DMS 273 (cell line): ENCODE results near the gene PAX6.
"Not testable (repeated sequence)": the region's sequence is repeated elsewhere in the genome, so short reads cannot be mapped to it uniquely, and the experiment has no call there.

Experiments used
- DNase-seq: peaks from one replicate; lab custom pipeline; 2025; ENCODE audit not compliant: unreplicated experiment; lab: John Stamatoyannopoulos, UW

Gene PAX6

DNA sequence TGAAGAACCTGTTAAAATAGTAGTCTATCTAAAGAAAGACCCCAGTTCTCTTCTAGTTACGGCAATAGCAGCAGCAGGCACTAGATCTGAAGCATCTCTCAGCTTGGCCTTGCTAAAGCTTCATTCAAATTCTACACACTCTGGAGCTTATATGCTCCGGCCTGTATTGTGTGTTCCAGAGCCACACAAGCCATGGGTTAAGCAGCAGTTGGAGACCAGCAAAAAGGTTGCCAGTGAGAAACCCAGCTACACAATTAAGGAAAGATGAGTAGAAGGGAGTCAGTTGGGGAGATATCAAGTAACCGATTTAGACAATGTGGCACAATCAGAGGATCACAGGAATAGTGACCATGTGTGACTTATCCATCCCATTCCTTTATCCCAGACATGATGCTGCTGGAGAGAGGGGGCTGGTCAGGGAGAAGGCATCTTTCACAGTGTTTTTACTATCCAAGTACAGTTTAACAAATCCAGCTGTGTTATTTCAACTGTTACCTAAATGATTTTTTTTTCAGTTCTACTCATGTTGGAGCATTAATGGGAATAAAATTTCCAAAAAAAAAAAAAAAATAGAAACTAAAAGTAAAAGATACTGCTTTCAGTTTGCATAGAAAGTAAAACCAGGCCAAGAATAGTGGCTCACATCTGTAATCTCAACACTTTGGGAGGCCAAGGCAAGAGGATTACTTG is 41.0 kb downstream of the PAX6 start:
- no peak for DNase-seq

DNA sequence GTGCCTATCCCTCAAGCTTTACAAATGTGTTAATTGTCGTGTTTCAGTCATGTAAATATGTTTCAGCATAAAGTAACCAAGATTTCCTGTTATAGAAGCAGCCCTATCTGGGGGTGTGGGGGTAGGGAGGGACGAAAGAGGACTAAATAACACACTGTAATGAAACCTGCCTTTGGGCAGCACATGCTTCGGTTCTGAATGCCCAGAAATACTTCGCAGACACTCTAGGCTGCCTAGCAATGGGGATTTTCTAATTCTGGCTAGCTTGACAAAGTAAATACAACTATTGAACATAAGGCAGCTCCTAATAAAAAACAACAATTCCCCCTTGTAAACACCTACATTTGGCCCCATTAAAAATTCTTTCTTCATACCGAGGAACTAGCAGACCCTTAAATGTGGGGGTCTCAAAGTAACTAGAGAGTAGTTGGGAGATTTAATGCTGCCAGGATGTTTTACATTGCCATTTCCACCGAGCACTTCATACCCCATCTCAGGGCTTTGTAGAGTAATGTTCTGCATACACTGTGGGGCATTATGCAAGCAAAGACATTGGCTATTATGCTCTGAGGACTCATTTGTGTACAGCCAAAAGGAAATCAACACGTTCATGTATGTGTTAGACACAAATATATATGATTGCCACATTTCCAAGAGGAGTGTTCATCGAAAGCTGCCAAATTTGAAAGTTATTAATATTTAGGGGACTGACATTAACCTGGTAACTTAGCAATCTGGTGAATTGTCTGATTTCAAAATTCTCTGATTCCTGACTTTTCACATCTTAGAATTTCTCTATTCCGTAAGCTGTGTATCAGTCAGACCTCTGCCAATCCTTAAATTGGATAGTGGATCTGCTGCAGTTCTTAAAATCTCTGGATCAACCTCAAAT is 42.1 kb downstream of the PAX6 start:
- no peak for DNase-seq

DNA sequence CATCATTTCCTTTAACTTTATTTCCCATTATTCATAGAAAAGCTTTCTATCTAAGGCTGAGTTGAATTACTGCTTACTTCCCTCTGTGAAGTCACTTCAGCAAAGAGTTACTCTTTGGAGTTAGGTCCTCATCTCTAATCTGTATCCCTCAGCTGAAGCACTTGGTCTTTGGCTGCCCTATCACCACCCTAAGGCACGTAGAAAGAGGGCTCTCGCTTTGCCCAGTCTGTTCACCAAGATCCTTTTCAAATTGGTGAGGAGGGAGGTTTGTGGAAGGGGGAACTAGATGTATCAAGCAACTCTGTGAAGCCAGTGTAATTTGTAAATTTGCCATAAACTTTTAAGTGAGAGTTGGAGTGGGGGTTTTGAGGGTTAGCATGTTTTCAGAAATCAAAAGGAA is 43.4 kb downstream of the PAX6 start:
- no peak for DNase-seq

DNA sequence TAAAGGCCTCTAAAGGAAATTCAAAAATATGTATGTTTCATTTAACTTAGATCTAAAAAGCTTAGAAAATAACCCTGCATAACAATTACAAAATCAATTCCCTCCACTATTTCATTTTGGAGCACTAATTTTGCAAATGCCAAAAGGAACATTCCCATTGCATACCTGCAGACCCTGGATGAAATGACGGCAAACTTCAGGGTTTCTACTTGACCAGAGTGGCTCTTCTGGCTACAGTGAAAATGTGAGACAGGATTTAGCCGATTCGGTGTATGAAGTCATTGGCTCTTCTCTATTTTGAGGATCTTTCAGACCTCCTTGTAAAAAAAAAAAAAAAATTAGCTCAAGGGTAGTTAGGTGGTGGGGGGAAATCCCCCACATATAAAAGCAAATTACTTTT is 44.1 kb downstream of the PAX6 start:
- DNase-seq: no peak

DNA sequence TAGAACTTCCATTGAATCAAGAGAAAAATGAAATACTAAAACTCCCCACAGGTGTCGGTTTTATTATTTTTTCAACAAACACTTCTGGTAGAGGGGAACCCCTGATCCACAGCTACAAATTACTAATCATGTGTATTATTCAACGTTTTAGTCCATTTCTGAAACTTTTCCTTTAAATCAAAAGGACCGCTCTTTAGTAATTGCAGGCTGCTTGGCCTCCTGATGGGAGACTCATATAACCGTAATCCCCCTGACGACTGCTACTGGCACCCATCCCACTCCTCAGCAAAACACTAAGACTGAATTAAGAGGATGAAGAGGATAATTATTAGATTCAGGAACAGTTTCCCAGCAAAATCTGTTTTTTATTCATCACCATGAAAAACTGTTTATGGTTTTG is 46.4 kb downstream of the PAX6 start:
- peak; percentile 61 for DNase-seq

DNA sequence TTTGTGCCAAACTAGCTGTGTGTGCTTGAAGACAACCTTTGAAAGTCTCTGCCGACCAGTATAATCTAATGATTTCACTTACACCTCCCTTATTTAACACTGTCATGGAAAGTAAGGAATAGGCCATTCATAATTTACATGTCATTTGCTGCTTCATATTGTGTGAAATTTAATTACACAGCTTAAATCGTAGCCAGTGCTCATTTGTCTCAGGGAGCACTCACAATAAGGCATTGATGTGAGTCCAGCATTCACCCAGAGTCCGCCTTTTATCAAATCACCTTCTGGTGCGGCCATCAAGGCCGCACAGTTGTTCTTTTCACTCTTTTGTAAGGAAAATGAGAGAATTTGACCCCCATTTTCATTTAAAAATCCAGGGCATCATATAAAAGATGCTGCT is 46.9 kb downstream of the PAX6 start:
- DNase-seq: no peak

DNA sequence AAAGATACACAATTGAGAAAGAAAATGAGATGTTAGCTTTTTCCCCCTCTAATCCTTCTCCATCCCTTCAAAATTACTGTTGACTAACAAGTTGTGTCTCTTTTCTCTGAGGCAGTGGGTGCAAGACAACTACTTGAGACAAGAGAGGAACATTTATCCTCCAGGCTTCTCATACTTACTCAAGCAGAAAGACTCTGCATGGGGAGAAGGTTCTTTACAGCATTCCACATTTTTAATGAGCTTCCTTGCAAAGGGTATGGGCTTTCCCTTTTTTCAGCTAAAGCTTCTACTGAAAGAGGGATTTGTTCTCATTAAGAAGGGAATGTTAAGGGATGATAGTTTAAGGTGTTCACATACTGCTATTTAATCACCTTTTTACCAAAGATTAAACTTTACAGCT is 47.8 kb downstream of the PAX6 start:
- DNase-seq: peak; percentile 19

DNA sequence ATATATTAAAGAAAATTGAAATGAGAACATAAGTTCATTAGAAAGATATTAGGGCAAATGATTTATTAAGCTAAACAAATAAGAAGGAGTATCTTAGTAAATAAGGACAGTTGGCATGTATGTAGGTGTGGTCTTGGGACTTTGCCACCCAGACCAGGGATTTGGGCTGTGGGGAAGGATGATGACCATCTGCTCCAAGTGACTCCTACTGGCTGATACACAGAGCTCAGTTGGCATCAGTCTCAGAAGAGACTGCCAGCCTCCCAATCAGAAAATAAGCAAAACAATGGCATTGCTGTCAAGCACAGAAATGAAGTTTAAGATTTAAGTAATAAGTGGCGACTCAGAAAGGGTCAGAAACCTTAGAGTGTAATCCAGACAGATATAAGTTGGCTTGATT is 49.5 kb downstream of the PAX6 start:
- peak; percentile 85 for DNase-seq

DNA sequence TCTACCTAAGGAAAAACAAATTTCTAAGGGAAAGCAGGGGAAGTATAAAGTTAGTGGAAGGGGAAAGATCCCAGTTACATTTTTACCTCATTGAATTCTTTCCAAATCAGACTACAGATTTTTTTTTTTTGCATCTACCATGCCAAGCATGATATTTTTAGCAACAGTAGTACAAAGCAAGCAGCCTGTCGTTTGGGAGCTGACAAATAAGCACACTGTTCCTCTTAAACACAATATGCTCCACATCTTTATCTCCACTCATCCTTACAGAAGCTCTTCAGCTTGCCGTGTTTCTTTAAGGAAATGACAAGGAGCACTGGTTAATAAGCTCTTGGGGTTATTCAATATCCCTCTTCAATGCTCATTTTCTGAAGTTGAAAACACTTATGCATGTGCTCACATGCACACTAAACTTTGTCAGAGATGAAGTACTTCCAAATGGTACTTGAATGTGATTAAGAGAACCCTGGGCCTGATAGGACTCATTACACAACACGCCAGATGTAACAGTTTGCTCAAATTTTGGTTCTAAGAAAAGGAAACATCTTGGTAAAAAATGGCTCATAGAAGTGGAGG is 53.8 kb downstream of the PAX6 start:
- peak; percentile 71 for DNase-seq

DNA sequence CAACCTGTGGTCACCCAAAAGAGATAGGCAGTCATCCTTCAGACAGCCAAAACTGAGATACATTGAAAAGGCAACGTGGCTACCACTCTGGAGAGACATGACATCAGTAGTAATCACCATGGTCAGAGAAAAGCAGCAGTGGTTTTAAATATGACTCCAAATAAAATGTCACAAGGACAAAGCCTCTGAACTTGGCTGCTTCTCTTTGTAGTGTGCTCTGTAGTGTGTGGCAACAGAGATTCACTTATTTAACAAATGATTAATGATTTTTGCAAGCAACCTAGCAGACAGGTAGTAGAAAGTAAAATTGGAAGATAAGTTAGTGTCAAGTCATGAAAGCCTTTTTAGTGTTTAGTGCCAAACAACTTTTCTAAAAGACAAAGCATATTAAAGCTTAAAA is 63.5 kb downstream of the PAX6 start:
- DNase-seq: no peak

DNA sequence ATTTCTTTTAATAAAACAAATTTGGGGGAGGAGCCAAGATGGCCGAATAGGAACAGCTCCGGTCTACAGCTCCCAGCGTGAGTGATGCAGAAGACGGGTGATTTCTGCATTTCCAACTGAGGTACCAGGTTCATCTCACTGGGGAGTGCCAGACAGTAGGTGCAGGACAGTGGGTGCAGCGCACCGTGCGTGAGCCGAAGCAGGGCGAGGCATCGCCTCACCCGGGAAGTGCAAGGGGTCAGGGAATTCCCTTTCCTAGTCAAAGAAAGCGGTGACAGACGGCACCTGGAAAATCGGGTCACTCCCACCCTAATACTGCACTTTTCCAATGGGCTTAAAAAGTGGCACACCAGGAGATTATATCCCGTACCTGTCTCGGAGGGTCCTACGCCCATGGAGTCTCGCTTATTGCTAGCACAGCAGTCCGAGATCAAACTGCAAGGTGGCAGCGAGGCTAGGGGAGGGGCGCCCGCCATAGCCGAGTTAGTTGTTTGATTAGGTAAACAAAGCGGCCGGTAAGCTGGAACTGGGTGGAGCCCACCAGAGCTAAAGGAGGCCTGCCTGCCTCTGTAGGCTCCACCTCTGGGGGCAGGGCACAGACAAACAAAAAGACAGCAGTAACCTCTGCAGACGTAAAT is 70.3 kb downstream of the PAX6 start:
- DNase-seq: not testable (repeated sequence)

DNA sequence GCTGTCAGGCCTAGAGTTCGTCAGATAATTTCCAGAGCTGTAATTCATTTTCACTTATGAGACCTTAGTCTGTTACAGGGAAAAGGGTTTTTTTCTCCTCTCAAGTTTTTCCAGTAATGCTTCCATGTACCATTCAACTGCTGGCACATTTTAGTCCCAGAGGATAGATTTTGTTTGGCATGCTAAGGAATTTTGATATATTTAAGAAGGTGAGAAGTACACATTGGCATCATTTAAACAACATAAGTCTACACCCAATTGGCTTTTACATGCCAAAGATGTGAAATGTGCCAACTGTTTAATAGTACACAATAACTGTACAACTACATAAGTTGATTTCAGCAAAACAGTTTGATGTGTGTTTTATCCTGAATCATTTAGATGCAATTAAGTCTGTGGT is 71.0 kb downstream of the PAX6 start:
- no peak for DNase-seq
